Stimulated activated CD8-positive, alpha-beta memory T cell treated with anti-CD3 and anti-CD28 coated beads, Interleukin-15, amount 100 ng/mL, for 48 hours (primary cell): Measurements from ENCODE around the gene BCAS3.
"Not testable (repeated sequence)": the region's sequence is repeated elsewhere in the genome, so short reads cannot be mapped to it uniquely, and the experiment has no call there.

Experiments used
- DNase-seq, 2 donors: peaks; one replicate each; pipeline ENCODE4 v3.0.0-alpha.2; 2020; ENCODE audit warnings: low read depth in 2 of 2

Gene BCAS3

DNA sequence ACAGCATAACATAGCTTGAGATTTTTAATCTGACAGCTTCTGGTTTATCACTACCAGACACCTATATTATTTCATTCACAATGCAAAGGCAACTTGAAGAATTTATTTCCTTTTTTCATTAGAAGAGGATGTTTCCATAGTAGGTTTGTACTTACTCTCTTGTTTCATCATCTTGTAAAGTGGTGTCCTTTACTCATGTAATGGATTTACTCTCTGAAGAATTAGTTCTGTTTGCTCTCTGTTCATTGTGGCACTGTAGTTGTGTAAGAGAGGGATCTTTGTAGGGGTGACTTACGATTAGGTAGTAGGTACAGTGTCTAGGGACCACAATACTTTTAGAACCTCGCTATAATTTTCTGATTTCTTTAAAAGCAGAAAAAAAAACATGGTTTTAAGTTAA, 256.1 kb downstream of the BCAS3 start:
- DNase-seq, result no peak

DNA sequence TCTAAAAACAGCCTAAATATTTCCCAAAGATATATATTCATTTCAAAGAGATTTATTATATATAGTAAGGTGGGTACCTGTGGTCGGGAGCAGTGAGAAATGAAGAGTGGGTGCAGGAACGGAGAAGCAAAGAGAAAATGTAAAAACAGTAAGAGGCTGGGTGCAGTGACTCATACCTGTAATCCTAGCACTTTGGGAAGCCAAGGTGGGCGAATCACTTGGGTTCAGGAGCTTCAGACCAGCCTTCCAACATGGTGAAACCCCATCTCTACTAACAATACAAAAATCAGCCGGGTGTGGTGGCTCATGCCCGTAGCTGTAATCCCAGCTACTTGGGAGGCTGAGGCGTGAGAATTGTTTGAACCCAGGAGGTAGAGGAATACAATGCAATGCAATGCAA, 257.1 kb downstream of the BCAS3 start:
- DNase-seq, result no peak

DNA sequence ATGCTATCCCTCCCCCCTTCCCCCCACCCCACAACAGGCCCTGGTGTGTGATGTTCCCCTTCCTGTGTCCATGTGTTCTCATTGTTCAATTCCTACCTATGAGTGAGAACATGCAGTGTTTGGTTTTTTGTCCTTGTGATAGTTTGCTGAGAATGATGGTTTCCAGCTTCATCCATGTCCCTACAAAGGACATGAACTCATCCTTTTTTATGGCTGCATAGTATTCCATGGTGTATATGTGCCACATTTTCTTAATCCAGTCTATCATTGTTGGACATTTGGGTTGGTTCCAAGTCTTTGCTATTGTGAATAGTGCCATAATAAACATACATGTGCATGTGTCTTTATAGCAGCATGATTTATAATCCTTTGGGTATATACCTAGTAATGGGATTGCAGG, 258.3 kb downstream of the BCAS3 start:
- DNase-seq, result not testable (repeated sequence)

DNA sequence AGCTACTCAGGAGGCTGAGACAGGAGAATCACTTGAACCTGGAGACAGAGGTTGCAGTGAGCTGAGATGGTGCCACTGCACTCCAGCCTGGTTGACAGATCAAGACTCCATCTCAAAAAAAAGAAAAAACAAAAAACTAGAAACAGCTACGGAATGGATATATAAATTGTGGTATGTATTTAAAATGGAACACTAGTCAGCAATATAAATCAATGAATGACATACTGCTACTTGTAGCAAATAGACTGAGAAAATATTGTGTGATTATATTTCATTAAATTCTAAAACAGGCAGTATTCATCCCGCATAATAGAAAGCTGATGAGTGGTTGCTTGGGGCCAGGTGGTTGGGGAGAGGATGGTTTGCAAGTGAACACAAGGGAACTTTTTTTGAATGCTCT, 261.7 kb downstream of the BCAS3 start:
- no peak for DNase-seq

DNA sequence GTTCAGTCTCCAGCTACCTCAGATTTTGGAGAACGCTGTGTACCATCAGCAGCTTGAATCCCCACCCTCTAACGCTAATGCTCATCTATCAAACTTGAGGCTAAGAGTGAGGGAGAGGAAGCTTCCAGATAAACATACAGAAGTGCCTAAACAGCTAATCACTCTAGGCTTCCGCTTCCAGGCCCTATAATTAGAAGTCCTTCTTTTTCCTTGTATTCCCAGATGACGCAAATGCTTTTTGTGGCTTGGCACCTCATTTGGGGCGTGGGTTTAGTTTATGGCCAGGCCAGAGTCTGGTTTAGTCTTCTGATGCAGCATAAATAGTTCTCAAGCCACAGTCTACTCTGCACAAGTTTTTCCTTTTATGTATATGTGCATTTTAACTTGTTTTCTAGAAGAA, 263.4 kb downstream of the BCAS3 start:
- DNase-seq, result no peak

DNA sequence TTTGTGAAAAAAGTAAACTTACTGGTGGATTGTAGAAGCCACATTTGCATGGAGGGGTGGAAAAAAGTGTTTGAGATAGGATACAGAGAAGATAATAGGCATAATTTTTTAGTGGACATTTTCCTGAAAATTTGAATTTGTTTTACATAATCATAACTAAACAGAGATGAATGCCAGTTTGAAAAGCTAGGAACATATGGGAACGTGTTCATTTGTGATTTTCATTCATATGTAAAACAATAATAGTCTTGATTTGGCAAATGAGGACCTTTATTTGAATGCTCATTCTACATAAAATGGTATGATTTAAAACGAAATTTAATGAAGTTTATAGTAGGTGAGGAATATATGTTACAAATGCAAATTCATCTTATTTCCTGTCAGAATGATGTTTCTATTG, 263.9 kb downstream of the BCAS3 start:
- no peak for DNase-seq

DNA sequence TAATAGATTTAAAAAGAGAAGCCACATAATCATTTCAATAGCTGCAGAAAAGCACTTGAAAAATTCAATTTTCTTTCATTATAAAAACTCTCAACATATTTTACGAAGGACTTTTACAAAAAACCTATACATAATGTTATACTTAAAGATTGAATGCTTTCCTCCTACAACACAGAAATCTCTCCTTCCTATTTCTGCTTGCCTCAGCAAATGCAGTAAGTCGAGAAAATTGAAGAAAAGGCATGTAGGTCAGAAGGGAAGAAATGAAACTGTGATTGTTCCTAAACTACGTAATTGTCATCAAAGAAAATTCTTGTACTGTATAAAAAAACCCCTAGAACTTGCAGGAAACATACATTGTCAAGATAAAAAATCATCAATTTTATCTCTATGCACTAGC, 267.1 kb downstream of the BCAS3 start:
- no peak for DNase-seq

DNA sequence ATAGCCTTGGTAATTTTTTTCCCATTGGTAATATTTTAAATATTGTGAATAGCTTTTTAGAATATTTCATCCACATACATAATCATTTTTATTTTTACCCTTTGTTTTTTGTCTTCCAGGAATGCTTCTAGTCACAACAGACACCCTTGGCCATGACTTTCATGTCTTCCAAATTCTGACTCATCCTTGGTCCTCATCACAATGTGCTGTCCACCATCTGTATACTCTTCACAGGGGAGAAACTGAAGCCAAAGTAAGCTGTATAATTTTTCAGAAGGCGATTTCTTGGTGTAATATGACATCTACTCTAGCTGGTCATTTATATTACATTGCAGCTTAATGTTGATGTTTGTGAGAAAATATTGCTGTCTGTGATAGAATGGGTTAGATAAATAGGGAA, 269.4 kb downstream of the BCAS3 start:
- DNase-seq, result no peak

DNA sequence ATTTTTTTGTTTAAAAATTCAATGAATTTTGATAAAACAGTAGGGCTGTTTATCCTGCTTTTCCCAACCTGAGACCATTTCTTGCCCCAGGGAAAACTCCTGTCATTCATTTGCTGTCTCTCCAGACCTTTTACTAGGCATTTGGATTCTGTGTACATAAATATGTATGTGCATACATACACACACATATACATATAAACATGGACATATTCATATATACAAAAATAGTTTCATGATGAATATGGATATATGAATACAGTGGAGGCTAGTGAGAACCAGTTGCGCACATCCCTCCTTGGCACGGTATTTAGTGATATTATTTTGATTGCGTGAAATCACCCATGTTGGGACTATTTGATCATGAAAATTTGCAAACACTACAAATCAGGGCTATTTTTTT, 269.9 kb downstream of the BCAS3 start:
- DNase-seq, result no peak

DNA sequence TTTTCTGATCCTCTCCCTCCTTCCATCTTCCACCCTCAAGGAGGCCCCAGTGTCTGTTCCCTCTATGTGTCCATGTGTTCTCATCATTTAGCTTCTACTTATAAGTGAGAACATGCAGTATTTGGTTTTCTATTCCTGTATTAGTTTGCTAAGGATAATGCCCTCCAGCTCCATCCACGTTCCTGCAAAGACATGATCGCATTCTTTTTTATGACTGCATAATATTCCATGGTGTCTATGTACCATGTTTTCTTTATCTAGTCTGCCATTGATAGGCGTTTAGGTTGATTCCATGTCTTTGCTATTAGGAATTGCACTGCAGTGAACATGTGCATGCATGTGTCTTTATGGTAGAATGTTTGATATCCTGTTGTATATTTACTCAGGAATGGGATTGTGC, 275.1 kb downstream of the BCAS3 start:
- DNase-seq, result no peak

DNA sequence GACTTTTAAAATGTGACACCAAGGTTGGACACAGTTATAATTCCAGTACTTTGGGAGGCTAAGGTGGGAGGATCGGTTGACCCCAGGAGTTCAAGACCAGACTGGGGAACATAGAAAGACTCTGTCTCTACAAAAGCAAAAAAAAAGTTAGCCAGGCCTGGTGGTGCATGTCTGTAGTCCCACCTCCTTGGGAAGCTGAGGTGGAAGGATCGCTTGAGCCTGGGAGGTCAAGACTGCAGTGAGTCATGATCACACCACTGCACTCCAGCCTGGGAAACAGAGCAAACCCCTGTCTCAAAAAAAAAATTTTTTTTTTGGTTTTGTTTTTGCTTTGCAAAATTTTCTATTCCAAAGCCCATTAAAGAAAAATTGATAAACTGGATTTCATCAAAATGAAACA, 281.4 kb downstream of the BCAS3 start:
- DNase-seq, result no peak

DNA sequence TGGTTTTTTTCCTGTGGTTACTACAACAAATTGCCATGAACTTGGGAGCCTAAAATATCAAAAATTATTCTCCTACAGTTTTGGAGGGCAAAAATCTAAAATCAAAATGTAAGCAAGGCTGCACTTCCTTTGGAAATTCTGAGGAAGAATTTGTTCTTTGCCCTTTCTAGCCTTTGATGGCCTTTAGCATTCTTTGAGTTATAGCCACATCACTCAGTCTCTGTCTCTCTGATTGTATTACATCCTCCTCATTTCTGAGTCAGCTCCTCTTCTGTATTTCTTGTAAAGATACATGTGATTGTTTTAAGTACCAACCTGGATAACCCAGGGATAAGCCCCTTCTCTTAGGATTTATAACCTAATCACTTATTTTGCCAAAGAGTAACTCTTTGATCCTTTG, 282.0 kb downstream of the BCAS3 start:
- DNase-seq, result no peak

DNA sequence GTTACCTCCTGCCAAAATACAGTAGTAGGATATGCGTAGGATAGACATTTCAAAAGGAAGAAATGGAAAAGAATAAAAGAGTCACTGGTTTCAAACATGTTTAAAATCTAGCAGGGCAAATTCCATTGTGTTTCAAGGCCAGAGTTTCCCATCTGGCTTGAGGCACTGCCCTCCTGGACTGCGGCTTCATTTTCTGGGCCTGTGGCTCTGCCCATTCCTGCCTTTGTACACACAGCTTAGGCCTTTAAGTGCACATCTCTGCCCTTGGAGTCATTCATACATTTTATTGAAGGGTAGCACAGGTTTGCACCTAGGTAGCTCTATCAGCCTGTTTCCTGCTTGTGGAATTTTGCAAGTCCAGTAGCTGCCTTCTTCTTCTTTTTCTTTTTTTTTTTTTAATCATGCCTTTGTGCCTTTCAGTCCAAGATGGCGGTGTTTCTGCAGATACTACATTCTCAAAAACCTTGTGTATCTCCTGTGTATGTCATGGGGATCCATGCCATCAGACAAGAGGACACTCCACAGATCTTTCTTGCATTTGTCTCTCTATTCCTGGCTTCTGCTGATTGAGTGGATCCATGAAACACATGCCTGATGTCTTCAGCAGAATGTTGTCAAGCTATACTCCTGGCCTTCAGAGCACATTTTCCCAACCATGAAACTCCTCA, 282.9 kb downstream of the BCAS3 start:
- no peak for DNase-seq

DNA sequence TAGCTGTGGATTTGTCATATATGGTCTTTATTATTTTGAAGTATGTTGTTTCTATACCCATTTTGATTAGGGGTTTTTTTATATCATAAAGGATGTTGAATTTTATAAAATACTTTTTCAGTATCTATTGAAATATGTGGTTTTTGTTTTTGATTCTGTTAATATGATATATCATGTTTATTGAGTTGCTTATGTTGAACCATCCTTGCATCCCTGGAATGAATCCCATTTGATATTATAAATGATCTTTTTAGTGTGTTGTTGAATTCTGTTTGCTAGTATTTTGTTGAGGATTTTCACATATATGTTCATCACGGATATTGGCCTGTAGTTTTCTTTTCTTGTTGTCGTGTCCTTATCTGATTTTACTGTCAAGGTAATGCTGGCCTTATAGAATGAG, 286.5 kb downstream of the BCAS3 start:
- DNase-seq, result no peak

DNA sequence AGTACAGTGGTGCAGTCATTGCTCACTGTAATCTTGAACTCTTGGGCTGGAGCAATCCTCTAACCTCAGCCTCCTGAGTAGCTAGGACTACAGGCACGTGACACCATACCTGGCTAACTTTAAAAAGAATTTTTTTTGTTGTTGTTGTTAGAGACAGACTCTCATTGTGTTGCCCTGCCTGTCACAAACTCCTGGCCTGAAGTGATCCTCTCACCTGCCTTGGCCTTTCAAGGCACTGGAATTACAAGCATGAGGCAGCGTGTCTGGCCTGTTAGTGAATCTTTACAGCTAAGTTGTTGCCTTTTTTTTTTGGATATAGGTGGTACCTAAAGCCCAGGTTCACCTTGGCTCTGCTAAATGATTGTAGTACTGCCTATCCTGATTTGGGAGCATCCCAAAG, 290.6 kb downstream of the BCAS3 start:
- no peak for DNase-seq

DNA sequence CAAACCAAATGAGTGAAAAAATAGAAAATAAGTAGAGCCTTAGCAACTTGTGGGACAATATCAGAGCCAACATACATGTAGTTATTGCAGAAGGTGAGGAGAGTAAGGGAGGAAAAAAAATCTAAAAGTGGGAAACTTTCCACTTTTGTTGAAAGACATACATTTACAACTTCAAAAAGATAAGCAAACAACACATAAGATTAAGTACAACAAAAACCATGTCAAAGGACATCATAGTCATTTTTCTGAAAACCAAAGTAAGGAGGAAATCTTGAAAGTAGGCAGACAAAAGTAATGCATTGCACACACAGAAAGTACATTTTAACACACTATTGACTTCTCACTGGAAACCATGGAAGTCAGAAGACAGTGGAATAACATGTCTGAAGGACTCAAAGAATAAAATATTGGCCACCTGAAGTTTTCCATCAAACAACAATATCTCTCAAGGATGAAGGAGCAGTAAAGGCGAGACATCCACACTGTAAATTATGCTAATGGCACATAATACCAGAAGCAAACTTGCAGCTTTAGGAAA, 291.9 kb downstream of the BCAS3 start:
- no peak for DNase-seq

DNA sequence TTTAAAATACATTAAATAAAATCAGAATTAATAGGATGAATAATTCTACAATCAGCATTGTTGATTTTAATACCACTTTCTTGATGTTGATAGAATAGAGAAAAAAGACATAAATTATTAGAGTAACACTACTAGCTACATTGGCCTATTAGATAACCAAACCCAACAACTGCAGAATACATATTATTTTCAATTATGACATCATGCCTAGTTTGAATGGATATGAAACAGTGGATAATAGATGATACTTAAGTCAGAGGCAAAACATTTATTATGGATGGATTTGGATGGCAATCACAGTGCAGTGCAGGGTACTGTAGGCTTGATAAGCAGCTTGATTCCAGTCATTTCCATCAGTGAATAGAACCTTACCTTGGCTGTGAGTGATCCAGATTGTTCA, 293.1 kb downstream of the BCAS3 start:
- no peak for DNase-seq

DNA sequence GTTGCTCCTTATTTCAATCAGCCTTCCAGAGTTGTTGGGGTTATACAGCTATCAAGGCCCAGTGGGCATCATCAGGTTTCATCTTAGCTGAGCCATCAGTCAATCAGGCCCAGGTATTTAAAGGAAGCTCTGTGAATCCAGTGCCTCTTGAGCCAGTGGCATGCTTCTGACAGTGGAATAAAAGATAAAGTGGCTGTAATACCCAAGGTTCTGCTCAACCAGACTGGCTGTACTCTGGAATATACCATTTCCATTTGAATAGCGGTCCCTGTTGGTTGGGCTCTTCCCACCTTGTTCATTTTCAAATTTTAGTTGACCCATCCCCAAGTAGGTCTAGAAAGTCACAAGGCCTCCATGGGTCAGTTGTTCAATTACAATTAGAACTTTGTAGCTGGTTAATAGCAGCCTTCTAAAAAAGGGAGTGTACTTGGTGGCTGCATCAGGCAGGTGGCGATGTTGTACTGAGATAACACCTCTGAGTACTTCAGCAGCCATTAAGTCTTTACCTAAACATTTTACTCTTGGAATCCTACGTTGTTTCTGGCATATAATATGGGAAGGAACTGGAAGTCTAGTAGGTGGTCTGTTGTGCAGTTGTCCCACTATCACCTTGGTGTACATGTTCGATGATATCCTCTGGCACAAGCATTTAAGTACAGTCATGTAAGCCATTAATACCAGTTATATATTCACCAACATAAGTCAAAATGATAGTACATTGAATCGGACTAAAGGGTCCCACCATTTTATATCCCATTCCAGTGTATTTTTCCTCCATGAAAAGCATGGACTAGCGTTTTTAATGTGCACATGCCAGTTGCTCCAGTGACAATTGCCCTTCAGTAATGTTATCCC, 294.1 kb downstream of the BCAS3 start:
- peak in 1 of 2 donors; percentile 6 for DNase-seq

DNA sequence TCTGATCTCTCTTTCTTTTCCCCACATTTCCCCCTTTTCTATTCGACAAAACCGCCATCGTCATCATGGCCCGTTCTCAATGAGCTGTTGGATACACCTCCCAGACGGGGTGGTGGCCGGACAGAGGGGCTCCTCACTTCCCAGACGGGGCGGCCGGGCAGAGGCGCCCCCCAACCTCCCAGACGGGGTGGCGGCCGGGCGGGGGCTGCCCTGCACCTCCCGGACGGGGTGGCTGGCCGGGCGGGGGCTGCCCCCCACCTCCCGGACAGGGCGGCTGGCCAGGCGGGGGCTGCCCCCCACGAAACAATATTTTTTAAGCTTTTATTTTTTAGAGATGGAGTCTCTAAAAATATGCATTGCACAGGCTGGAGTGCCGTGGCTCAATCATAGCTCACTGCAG, 299.2 kb downstream of the BCAS3 start:
- DNase-seq, result not testable (repeated sequence)

DNA sequence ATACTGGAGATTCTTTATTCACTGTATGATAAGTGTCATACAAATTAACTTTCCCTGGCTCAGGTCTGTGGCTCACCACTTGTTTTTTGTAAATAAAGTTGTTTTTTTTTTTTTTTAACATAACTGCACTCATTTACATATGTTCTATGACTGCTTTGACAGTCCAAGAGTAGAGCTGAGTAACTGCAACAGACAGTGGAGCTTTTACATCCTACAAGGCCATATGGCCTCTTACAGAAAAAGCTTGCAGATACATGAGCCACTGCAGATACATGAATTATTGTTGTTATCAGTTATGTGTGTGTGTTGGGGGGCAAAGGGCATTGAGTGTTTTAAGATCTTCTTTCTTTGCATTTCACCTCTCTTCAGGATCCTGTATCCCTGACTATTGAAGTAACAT, 311.7 kb downstream of the BCAS3 start:
- no peak for DNase-seq

DNA sequence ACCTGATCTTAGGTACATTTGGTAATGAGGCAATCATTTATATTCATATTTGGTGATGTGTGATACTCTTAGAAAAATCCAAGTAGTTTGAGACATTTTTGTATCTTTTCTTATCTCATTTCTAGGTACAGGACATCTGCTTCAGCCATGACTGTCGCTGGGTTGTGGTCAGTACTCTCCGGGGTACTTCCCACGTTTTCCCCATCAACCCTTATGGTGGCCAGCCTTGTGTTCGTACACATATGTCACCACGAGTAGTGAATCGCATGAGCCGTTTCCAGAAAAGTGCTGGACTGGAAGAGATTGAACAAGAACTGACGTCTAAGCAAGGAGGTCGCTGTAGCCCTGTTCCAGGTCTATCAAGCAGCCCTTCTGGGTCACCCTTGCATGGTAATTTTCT, 312.2 kb downstream of the BCAS3 start:
- no peak for DNase-seq

DNA sequence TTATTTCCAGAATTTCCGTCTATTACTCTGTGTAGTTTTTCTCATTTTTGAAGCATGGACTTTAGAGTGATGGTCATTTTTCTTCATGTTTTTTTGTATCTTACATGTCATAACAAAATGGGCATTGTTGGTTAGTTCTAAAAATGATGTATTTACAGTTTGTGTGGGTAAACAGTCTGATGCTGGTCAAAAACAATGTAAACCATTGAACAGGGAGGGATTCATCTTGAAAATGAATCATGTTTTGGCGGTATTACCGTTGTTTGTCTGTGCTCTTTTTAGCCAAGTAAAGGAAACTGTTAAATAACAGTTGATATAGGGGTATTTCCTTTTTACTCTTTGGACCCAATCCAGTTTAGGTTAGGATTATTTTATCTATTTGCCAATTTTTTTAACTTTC, 315.8 kb downstream of the BCAS3 start:
- no peak for DNase-seq

DNA sequence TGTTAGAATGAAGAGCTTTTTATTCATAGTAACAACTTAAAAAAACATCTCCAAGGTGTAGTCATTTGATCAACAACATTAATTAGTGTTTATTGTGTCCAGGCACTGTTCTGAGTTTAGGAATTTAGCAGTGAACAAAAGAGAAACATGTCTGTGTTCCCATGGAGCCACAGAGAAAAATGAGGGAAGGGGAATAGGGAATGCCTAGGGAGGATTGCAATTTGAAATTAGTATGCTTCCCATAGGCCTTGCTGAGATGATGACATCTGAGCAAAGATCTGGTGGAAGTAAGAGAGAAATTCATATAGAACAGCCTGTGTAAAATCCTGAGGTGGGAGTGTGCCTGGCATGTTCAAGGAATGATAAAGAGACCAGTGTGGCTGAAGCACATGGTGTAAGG, 318.0 kb downstream of the BCAS3 start:
- DNase-seq, result no peak
